ENCODE data around the gene CDK15.

- TF ChIP-seq GATA2 (IDR thresholded peaks at IDR 0.05; ENCODE audit: low read depth, low read length) (no peak), GATA3 (IDR thresholded peaks at IDR 0.05; ENCODE audit: low read depth, low read length) (no peak)
Observed at GRCh38 chr2:201790291-201790690, 16.0 kb upstream of the CDK15 start.
